Activated T-cell treated with anti-CD3 and anti-CD28 coated beads, Interleukin-2, amount 50 U/mL, for 1 hour (primary cell): ENCODE measurements around the gene FYCO1.
A peak's percentile ranks its signal among the peaks of the same experiment; 100 is the strongest.

Experiments used
- DNase-seq: peaks from one replicate; pipeline ENCODE4 v3.0.0-alpha.2; 2020

The FYCO1 gene

GRCh38 chr3:45983770-45984169 is 11.9 kb downstream of the FYCO1 start:
- no peak for DNase-seq

- DNase-seq, result no peak
These were observed 14.1 kb downstream of the FYCO1 start for GRCh38 chr3:45981346-45982074.

- no peak for DNase-seq
These were observed 14.8 kb downstream of the FYCO1 start for GRCh38 chr3:45980819-45981218.

GRCh38 chr3:45980229-45980813 is 15.3 kb downstream of the FYCO1 start:
- no peak for DNase-seq

GRCh38 chr3:45979378-45979777 is 16.2 kb downstream of the FYCO1 start:
- no peak for DNase-seq

- peak; percentile 53 for DNase-seq
These were observed 17.4 kb downstream of the FYCO1 start for GRCh38 chr3:45978006-45978761.

- DNase-seq, result peak; percentile 36
These were observed 19.2 kb downstream of the FYCO1 start for GRCh38 chr3:45976191-45977091.

GRCh38 chr3:45975686-45976085 is 19.9 kb downstream of the FYCO1 start:
- DNase-seq, result no peak

GRCh38 chr3:45974686-45975085 is 20.9 kb downstream of the FYCO1 start:
- no peak for DNase-seq

- DNase-seq, result no peak
These were observed 22.9 kb downstream of the FYCO1 start for GRCh38 chr3:45972534-45973402.

- no peak for DNase-seq
These were observed 25.7 kb downstream of the FYCO1 start for GRCh38 chr3:45969953-45970352.

GRCh38 chr3:45969116-45969515 is 26.5 kb downstream of the FYCO1 start:
- DNase-seq, result no peak

GRCh38 chr3:45968706-45969105 is 26.9 kb downstream of the FYCO1 start:
- DNase-seq, result no peak

GRCh38 chr3:45968149-45968548 is 27.5 kb downstream of the FYCO1 start:
- no peak for DNase-seq

- DNase-seq, result no peak
These were observed 27.9 kb downstream of the FYCO1 start for GRCh38 chr3:45967724-45968123.

GRCh38 chr3:45966950-45967640 is 28.5 kb downstream of the FYCO1 start:
- no peak for DNase-seq

- no peak for DNase-seq
These were observed 29.2 kb downstream of the FYCO1 start for GRCh38 chr3:45966371-45966791.

- DNase-seq, result no peak
These were observed 30.0 kb downstream of the FYCO1 start for GRCh38 chr3:45965653-45966052.

- no peak for DNase-seq
These were observed 30.4 kb downstream of the FYCO1 start for GRCh38 chr3:45965253-45965652.

GRCh38 chr3:45964139-45964538 is 31.5 kb downstream of the FYCO1 start:
- DNase-seq, result no peak

GRCh38 chr3:45962033-45962432 is 33.6 kb downstream of the FYCO1 start:
- DNase-seq, result no peak
